NB4 (cell line): ENCODE data around the gene CACNG6.

Source experiments
- MAX ChIP-seq: IDR thresholded peaks from 2 replicates; pipeline ENCODE4 v1.6.1; 2011; ENCODE audit warnings: low read depth, low read length
- TF ChIP-seq, protein P1 (sequence below): IDR thresholded peaks from one replicate; pipeline ENCODE4 v1.5.1; 2012; ENCODE audit warnings: low read depth, low read length

GRCh38 chr19:54035215-54036178 is 44.1 kb downstream of the CACNG6 start:
- no peak for TF ChIP-seq MAX
- TF ChIP-seq, protein P1, sequence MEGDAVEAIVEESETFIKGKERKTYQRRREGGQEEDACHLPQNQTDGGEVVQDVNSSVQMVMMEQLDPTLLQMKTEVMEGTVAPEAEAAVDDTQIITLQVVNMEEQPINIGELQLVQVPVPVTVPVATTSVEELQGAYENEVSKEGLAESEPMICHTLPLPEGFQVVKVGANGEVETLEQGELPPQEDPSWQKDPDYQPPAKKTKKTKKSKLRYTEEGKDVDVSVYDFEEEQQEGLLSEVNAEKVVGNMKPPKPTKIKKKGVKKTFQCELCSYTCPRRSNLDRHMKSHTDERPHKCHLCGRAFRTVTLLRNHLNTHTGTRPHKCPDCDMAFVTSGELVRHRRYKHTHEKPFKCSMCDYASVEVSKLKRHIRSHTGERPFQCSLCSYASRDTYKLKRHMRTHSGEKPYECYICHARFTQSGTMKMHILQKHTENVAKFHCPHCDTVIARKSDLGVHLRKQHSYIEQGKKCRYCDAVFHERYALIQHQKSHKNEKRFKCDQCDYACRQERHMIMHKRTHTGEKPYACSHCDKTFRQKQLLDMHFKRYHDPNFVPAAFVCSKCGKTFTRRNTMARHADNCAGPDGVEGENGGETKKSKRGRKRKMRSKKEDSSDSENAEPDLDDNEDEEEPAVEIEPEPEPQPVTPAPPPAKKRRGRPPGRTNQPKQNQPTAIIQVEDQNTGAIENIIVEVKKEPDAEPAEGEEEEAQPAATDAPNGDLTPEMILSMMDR, result no peak
